NCI-H2196 treated with DMSO at 0.1 percent for 48 hours (cell line): ENCODE data around the gene ADAMTS2.

Source experiments
- DNase-seq: peaks from one replicate; lab custom pipeline; 2025; ENCODE audit not compliant: unreplicated experiment; lab: John Stamatoyannopoulos, UW

The ADAMTS2 gene

DNA sequence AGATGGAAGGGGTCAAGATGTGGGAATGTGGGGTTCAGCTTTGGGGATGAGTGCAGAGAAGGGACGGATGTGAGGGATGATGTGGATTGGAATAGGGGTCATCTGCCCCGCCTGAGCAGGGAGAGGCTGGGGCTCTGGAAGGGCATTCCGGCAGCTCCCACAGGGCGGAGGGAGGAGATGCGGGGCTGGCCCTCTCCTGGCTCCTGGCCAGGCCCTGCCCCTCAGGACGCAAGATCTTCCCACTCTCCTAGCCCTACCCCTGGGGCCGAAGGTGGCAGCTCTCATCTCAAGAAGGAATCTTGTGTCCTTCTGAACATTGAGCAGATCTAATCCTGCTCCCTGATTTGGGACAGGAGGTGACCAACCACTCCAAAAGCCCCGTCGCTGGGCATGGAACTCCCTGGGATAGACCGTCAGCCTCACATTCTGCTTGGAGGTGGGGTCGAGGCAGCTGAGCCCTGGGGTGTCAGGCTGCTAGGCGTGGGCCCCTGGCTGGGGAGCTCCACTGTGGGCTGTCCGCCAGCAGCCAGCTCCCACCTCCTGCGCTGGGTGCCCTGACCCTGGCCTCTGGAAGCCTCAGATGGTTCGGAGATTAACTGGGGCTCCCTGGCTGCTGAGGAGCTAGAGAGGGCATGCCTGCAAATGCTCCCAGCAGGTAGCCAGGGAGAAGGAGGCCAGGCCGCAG is 159.9 kb downstream of the ADAMTS2 start:
- no peak for DNase-seq

DNA sequence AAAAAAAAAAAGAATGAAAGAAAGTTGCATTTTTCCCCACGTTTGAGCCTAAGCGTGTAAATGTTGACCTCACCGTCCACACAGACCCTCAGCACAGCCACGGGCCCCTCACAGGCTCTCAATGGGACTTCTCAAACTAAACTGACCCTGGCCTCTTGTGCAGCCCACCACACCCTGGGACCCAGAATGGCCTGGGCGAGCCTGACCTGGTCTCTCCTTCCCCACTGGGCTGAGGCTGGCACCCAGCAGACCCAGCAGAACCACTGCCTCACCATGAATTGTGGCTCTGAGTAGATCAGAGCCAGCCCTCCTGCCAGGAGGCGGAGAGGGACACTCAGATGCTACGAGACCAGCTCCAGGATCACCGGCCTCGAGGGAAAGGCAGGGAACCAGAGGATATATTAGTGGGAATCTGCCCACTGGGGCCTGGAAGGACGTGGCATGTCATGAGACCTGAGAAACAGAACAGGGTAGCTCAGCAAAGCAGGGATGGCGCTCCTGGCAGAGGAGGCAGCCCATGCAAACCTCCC is 160.7 kb downstream of the ADAMTS2 start:
- no peak for DNase-seq

DNA sequence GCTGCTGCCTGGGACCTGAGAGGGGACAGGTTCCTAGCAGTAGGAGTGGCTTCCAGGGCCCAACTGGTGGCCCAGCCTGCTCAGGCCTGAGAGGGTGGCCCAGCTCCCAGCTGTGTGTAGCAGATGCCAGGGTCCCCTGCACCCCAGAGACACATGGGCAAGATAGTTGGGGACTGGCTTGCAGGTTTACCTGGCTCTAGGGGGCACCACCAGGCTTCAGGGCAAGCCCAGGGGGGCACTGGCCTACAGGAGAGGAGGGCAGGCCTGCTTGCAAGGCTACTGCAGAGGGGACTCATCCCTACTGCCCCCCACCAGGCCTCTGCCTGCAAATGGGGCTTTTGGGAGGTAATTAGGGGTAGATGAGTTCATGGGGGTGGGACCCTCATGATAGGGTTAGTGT is 161.8 kb downstream of the ADAMTS2 start:
- DNase-seq: no peak

DNA sequence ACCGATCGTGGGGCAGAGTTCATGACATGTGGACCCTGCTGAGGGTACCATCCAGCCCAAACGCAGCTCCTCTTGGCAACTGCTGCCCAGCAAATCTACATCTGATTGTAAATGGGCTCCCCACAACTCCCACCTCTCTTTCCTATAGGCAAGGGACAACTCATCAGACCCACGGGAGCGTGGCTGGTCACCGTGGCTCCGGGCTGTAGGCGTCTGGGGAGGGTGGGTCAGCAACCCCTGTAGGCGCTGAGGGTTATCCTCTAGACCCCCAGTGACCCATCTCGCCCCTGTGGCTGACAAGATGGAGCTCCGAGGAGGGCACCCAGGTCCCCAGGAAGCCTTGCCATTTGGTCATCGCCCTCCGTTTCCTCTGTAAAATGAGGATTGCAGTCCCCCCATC is 162.7 kb downstream of the ADAMTS2 start:
- DNase-seq: no peak

DNA sequence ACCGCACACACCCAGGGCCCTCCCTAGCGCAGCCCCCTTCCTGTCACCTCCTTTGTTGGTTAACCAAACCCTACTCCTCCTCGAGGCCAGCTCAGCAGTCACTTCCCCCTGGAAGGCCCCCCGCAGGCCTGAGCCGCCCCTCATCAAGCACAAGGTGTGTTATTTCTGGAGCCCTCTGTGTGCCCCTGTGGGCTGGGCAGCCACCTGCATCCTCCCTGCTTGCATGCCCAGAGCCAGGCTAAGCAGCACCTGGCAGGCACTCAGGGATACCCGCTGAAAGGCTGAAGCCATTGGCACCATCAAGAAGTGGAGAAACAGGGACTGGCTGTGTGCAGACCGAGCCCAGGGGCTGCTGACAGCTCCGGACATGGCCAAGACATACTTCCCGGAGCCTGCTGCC is 163.3 kb downstream of the ADAMTS2 start:
- DNase-seq: no peak

DNA sequence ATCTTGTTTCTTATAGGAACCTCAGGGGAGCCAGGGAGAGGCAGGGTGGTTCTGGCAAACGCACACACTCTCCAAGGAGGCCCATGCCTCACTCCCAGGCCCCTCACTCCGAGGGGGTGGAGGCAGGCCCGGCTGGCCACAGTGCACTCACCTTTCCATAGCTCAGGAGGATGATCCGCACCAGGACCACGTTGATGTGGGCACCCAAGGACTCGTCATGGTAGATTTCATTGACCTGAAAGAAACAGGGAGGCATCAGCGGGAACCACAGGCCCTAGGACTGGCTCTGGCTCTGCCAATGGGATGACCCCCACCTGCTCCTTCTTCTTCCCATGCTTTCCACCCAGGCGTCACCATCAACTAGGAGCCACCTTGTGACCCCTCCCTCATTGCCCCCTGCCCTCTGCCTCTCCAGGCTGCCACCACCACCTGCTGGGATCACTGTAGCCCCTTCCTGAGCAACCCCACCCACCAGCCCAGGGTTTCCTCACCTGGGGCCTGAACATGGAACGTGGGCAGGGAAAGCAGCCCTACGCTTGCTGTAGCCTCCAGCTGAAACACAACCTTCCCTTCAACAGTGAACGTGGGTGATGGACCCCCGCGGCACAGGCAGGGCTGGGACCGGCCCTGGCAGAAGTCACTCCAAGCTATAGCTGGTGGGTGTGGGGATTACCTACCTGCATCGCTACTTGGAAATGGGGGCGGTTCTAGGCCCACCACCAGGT is 164.2 kb downstream of the ADAMTS2 start:
- DNase-seq: no peak

DNA sequence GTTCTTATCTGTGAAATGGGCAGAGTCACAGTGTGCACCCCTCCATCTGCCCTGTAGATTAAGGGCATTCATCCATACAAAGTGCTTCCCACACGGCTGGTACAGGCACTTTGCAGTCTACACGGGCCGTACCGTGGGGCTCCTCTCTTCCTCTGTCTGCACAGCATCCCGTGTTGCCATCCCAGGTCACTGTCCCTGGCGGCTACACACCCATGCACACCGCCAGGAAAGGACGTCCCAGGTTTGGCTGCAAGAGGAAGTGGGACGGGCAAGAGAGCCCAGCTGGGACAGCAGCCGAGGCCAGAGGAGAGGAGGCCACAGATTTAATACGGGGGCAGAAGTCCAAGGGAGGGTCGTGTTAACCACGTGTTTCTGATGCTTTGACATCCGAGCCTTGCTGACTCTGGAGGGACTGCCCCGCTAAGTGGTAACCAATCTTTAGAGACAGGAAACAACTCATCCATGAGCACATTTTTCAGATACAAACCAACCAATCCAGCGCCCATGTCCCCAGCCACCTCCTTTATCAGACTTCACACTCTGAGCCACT is 165.1 kb downstream of the ADAMTS2 start:
- no peak for DNase-seq

DNA sequence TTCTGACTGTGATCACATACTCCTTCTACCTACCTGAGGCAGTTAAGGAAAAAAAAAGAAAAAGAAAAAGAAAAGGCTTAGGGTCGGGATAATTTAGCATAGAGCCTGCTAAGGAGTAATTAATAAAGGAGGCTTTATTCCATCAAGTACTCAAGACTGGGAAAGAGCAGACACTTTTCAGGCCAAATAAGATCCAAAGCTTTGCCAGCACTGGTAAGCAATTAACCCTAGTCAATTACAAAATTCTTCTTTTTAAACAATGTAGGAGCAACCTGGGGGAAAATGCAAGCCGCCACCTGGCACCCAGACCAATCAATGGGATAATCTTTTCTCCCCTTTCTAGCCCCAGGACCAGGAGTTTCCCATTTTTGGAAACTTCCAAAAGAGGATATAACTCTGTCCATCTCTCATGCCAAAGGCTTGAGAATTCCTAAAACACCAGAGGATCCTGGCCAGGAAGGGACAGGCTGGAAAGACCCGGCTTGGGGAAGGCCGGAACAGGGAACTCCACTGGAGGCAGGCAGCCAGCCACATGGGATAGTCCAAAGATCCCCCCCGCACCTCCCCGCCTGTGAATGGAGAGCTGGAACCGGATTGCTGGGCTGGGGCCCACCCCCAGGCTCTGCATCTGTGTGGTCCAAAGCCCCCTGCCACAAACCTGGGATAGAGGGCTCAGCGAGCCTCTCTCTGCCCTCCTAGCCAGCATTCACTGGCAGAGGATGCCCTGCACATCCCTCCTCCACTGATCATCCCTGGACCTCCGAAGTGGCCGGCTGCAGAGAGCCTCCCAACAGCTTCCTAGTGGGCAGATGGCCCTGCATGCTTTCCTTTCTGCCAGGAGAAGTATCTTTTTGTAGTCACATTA is 167.3 kb downstream of the ADAMTS2 start:
- no peak for DNase-seq

DNA sequence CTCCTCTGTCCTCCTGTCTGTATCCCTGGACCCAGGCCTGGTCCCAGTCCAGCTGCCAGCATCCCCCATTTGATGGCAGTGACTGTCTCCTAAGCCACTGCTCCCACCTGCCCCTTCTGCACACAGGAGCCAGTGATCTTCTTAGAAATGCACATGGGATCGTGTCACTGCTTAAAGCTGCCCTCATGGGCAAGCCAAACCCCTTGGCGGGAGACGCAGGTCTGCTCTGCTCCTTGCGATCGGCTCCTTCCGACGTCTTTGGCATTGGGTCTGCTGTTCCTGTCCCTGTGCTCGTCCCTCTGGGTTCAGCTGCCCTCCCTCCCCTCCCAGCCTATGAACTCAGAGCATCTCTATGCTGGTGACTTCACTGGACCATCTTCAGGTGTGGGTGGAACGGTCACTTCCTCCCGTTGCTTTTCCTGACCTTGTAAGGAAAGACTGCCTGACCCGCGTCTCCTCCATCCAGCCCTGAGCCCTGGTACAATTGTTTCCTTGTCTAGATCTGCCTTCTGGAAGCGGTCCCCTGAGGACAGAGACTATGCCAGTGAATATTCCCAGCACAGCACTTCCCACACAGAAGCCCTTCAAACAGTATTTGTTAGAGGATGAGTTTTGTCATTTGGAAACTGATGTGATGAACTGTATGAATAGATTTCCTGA is 168.6 kb downstream of the ADAMTS2 start:
- DNase-seq: no peak

DNA sequence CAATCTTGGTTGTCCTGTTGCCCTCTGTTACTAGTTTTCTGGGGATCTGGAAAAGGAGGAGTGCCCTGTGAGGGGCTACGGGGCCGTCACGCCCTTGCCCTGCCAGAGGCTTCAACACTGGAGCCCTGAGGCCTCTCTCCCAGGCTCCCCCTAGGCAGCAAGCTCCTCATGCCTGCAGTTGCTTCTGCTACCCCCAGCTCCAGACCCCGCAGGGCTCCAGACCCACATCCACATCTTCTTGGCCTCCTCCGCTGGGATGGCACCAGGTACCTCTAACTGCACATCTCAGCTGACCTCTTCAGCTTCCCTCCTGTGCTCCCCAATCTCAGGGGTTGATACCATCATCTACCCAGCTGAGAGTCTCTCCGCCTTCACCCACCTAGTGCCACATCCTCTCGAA is 169.1 kb downstream of the ADAMTS2 start:
- no peak for DNase-seq

DNA sequence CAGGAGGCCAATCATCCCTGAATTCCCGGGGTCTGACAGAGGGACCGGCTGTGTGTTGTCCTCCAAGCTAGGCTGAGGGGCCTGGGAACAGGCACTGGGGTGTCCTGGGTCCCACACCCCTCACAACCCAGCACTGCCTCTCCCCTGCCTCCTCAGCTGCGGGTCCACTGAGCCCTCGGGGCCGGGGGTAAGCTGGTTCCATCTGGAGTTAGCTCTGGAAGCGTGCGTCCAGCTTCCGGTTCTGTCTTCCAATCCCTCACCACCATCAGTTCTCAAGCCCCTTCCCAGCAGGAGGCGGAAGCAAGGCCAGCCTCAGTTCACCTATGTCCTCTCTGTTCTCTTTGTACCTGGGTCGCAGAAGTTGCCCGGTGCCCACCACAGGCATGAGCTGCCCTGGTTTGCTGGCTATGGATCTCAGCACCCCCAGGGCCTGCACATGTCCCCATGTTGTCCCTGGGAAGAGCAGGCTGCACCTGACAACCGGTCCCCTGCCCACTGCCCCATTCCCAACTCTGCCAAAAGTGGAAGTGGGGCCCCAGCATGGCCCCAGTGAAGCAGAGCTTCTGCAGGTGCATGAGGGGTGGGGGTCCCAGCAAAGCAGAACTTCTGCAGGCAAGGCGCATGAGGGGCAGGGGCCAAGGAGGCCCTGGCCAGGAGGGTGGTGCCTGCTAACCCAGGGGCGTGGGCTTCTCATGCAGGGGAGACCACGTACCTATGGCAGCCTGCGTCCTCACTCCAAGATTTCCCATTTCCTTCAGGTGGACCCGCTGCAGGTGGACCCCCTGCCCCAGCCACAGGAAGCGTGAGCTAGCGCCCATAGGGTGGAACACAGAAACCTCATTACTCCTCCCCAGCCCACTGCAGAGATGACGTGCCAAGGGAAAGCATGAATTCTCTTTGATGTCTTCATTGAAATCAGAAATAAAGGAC is 173.2 kb downstream of the ADAMTS2 start:
- no peak for DNase-seq

DNA sequence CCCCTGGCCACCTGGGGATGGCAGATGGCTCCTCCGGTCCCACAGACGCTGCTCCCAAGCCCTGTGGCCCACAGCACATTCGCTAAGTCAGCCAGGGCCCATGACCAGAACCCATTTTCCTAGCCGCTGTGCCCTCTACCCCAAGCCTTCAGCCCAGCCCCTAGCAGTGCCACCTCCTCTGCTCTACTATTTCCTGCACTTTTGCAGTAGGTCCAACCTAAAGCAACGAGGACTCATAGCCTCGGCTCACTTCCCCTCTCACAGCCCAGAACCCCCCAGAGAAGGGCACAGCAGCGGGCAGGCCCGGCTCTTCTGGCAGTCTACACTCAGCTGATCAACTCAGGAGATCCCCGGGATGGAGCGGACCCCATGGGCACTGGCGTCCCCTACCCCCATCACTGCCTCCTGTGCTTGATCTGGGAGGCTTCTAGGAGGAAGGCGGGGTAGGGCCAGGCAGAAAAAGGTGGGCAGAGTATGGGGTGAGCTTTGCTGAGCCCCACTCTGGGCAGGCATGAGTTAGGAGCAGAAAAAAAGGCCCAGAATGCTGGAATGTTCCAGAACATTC is 173.9 kb downstream of the ADAMTS2 start:
- no peak for DNase-seq

DNA sequence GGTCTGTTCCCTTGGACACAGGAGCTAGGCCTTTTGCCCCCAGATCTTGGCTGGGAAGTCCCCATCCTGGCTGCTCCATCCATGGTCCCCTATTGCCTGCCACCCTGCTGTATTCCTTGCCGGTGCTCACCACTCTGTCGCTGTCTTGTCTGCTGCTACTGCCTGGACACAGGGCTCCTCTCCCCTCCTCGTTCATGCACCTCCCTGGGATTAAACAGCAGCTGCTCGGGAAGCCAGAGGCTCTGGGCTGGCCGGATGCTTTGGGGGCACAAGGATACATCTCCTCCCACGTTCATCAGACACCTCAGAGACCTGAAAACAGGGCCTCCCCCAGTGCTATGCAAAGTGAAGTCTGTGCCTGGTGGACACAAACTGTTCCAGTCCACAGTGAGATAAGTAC is 174.7 kb downstream of the ADAMTS2 start:
- no peak for DNase-seq

DNA sequence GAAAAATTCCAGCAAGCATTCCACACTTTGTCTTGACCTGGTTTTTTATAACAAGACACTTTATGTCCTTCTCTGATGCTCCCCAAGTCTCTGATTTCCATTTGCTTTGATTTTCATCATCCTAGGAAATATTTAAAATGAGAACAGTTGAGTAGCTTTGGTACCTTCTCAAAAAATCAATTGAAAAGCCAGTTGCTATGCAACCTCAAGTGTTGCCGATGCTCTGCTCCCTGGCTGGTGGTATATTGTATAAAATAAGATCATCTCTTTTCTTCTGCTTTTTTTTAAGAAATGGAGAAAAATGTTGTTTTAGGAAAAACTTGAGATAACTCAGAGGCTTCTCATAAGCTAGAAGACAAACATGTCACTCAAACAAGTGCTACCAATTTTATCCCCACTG is 175.4 kb downstream of the ADAMTS2 start:
- no peak for DNase-seq

DNA sequence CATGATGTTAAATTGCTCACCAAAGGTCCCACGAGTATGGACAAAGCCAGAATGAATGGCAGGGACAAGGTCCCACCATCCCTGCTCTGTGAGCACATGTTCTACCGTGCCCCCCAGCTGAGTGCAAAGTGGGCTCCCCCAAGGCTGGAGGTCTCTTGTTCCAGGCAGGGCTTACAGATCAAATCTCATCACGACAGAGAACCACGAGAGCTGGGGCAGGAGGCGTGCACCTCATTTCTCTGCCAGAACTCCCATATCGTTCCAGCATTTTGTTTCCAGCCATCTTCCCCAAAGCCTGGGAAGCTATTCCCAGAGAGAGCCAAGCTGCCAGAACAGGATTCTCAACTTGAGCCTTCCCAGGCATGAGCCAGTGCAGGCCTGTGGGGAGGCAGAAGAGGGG is 176.6 kb downstream of the ADAMTS2 start:
- no peak for DNase-seq

DNA sequence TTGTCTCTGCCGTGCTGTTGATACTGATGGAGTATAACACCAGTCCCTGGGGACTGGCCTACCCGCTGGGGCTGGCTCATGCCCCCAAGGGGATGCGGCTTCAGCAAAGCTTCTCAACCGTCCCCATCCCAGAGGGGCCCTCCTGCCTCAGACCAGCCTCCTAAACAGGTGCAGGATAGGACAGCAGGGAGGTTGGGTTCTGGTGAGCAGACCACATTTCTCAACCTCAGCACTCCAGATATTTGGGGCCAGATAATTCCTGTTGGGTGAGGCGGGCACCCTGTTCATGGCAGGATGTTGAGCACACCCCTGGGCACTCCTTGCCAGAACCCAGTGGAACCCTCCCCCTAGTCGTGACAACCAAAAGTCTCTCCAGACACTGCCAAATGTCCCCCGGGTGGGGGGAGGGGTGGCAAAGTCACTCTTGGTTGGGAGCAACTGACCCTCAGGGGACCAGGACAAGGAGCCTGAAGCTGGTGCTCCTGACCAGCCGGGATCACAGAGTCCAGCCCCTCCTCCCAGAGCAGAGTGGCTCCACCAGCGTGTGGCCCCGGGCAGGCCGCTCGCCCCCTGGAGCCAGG is 177.3 kb downstream of the ADAMTS2 start:
- DNase-seq: no peak

DNA sequence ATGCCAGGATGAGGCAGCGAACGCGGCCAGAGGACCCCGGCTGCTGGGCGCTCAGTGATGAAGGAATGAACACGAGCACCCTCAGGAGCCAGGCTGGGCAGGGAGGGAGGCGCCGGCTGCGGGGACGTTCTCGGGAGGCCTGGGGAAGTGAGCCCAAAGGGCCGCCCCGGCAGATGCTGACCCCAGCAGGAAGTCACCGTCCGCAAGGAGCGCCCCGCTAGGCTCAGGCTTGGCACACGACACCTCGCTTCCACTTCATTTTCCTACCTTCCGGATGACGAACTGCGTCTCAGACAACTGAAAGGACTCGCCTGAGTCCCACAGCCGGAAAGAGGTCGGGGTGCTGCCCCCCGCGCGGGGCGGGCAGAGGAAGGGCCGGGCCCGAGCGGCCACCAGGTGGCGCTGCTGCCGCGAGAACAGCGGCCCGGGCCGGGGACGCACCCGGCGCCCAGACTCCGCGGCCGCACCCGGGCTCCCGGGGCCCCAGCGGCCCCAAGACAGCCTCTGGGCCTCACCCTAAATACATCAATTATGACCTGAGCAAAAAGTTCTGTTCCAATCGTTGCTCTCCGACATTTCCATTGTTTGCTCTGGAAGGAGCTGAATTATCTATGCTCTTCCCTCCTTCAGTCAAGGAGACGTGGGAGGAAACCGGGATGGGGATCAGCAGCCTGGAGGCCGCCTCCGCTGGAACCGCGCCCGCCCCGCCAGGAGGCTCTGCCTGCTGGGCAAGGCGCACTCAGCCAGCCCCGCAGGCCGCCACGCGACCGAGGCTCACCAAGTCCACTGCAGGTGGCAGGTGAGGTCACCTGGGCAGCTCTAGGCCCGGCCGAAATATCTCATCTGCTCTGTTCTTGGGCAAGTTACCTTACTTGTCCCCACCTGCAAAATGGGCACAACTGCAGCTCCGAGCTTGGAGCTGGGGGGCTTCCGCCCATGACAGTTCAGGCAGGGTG is 178.1 kb downstream of the ADAMTS2 start:
- DNase-seq: no peak
